H1 (cell line): Measurements from ENCODE around the gene C5orf22. TPM values are rescaled to one million over a fixed set of nuclear protein-coding genes. Genes with fewer than 3 reads are reported as not detected.
A peak's percentile ranks its signal among the peaks of the same experiment; 100 is the strongest.

Experiments
- CTCF ChIA-PET: fragments of 300-600 bp; sonication (Branson Sonifier 250); formaldehyde crosslinking; loops from one replicate; lab custom pipeline; 2021; ENCODE audit not compliant: partially characterized antibody; lab: Charles Lee
- POLR2A ChIA-PET: fragments of 300-600 bp; sonication (Branson Sonifier 250); formaldehyde crosslinking; loops from one replicate; lab custom pipeline; 2021; ENCODE audit warnings: inconsistent platforms; ENCODE audit not compliant: partially characterized antibody; lab: Charles Lee
- DNase-seq, 2 experiments: peaks; one replicate each; pipeline versions ENCODE4 v3.0.0 to v3.0.0-alpha.2; 2010 to 2022; ENCODE audit warnings: low spot score in 2 of 2, low read depth in 1 of 2, mixed read lengths in 1 of 2
- FAIRE-seq: peaks from 2 replicates; lab custom pipeline; 2011; peaks lifted over from hg19 to GRCh38; lab: Jason Lieb, UNC
- H2AFZ ChIP-seq: 2 replicates; pipeline ENCODE4 v1.8.1; 2012; ENCODE audit warnings: low read length, inconsistent platforms
- H2AK5ac ChIP-seq: 2 replicates; pipeline ENCODE4 v1.6.1; 2013; ENCODE audit warnings: low read depth, low read length
- H2BK120ac ChIP-seq: replicated peaks from 2 replicates; pipeline ENCODE3; 2013; ENCODE audit warnings: low read depth, low read length, inconsistent platforms
- H2BK12ac ChIP-seq: 2 replicates; pipeline ENCODE4 v1.6.1; 2013; ENCODE audit warnings: low read depth, low read length
- H2BK15ac ChIP-seq: 2 replicates; pipeline ENCODE4 v1.6.1; 2013; ENCODE audit warnings: low read length
- H2BK20ac ChIP-seq: 2 replicates; pipeline ENCODE4 v1.6.1; 2013; ENCODE audit warnings: low read length
- H2BK5ac ChIP-seq: 2 replicates; pipeline ENCODE4 v1.6.1; 2013; ENCODE audit warnings: low read depth, low read length
- H3K14ac ChIP-seq: 2 replicates; pipeline ENCODE4 v1.6.1; 2013; ENCODE audit warnings: inconsistent platforms; ENCODE audit not compliant: insufficient read length
- H3K18ac ChIP-seq: 2 replicates; pipeline ENCODE4 v1.6.1; 2013; ENCODE audit warnings: low read length; ENCODE audit errors: extremely low read depth
- H3K23ac ChIP-seq: 2 replicates; pipeline ENCODE4 v1.6.1; 2013; ENCODE audit warnings: inconsistent platforms; ENCODE audit not compliant: insufficient read length
- H3K23me2 ChIP-seq: 2 replicates; pipeline ENCODE4 v1.6.1; 2013; ENCODE audit warnings: low read depth, low read length
- H3K27ac ChIP-seq: 2 replicates; pipeline ENCODE4 v1.6.1; 2011; ENCODE audit warnings: low read depth, low read length, inconsistent platforms
- H3K27me3 ChIP-seq, 4 experiments: replicated peaks in 1 of 4; 1 replicate in 1 of 4; 2 replicates in 3 of 4; pipeline versions ENCODE4 v1.6.1 to v1.8.1; 2011 to 2013; ENCODE audit warnings: low read length in 3 of 4, mild to moderate bottlenecking in 3 of 4, inconsistent platforms in 2 of 4, mixed read lengths in 2 of 4, moderate library complexity in 1 of 4; ENCODE audit not compliant: control insufficient read depth in 3 of 4, insufficient read depth in 3 of 4; ENCODE audit errors: extremely low read depth in 1 of 4
- H3K36me3 ChIP-seq, 4 experiments: 2 replicates each; pipeline versions ENCODE4 v1.6.1 to v1.8.1; 2011 to 2013; ENCODE audit warnings: mild to moderate bottlenecking in 4 of 4, low read length in 3 of 4, moderate library complexity in 2 of 4, control low read depth in 1 of 4, inconsistent platforms in 1 of 4; ENCODE audit not compliant: insufficient read depth in 4 of 4, control insufficient read depth in 2 of 4
- H3K4ac ChIP-seq: replicated peaks from 2 replicates; pipeline ENCODE3; 2013; ENCODE audit warnings: low read length, low read depth, mixed read lengths, inconsistent platforms; ENCODE audit not compliant: insufficient read length
- H3K4me1 ChIP-seq, 4 experiments: replicated peaks in 1 of 4; 1 replicate in 1 of 4; 2 replicates in 3 of 4; pipeline versions ENCODE4 v1.6.1 to v1.8.1; 2011 to 2013; ENCODE audit warnings: low read length in 3 of 4, inconsistent platforms in 2 of 4, mixed read lengths in 1 of 4; ENCODE audit not compliant: insufficient read depth in 4 of 4, control insufficient read depth in 3 of 4
- H3K4me2 ChIP-seq, 2 experiments: 2 replicates each; pipeline versions ENCODE4 v1.6.1 to v1.8.1; 2011 to 2013; ENCODE audit warnings: low read depth in 2 of 2, low read length in 2 of 2, control low read depth in 1 of 2, inconsistent platforms in 1 of 2, mild to moderate bottlenecking in 1 of 2; ENCODE audit not compliant: insufficient read depth in 1 of 2
- H3K4me3 ChIP-seq, 4 experiments: fragments of 200-600, 300-600 bp in 1 of 4; sonication (generic), shearing (Covaris generic), sonication (Bioruptor Twin) in 1 of 4; 2 replicates each; pipeline versions ENCODE4 v1.5.1 to v1.8.1; 2011 to 2016; ENCODE audit warnings: low read length in 4 of 4, low read depth in 3 of 4, control low read depth in 2 of 4, inconsistent platforms in 2 of 4, mild to moderate bottlenecking in 2 of 4, mixed read lengths in 1 of 4, moderate library complexity in 1 of 4; ENCODE audit not compliant: insufficient read depth in 2 of 4; ENCODE audit errors: extremely low read depth in 1 of 4
- H3K56ac ChIP-seq: replicated peaks from 2 replicates; pipeline ENCODE3; 2013; ENCODE audit warnings: low read depth, mild to moderate bottlenecking, mixed read lengths, low read length, inconsistent platforms; ENCODE audit not compliant: insufficient read length
- H3K79me1 ChIP-seq: 2 replicates; pipeline ENCODE4 v1.6.1; 2013; ENCODE audit warnings: low read depth, low read length, control low read depth
- H3K79me2 ChIP-seq, 2 experiments: 2 replicates each; pipeline versions ENCODE4 v1.6.1 to v1.8.1; 2012 to 2013; ENCODE audit warnings: low read length in 2 of 2, mild to moderate bottlenecking in 2 of 2, inconsistent platforms in 1 of 2; ENCODE audit not compliant: insufficient read depth in 2 of 2, control insufficient read depth in 1 of 2
- H3K9ac ChIP-seq, 4 experiments: replicated peaks in 1 of 4; 1 replicate in 1 of 4; 2 replicates in 3 of 4; pipeline versions ENCODE4 v1.6.1 to v1.8.1; 2011 to 2013; ENCODE audit warnings: low read depth in 3 of 4, low read length in 3 of 4, control low read depth in 2 of 4, mild to moderate bottlenecking in 2 of 4, moderate library complexity in 2 of 4, inconsistent platforms in 1 of 4; ENCODE audit errors: extremely low read depth in 1 of 4
- H3K9me3 ChIP-seq, 2 experiments: 2 replicates each; pipeline versions ENCODE4 v1.6.1 to v1.8.1; 2012 to 2013; ENCODE audit warnings: mild to moderate bottlenecking in 2 of 2, moderate library complexity in 2 of 2, control low read depth in 1 of 2, inconsistent platforms in 1 of 2, low read depth in 1 of 2, low read length in 1 of 2, mixed read lengths in 1 of 2; ENCODE audit not compliant: insufficient read depth in 2 of 2
- H4K20me1 ChIP-seq, 2 experiments: replicated peaks in 1 of 2; 2 replicates each; pipeline versions ENCODE3 to v1.8.1; 2011 to 2013; ENCODE audit warnings: inconsistent platforms in 2 of 2, low read length in 2 of 2, mild to moderate bottlenecking in 1 of 2; ENCODE audit not compliant: insufficient read depth in 2 of 2, control insufficient read depth in 1 of 2
- H4K5ac ChIP-seq: 2 replicates; pipeline ENCODE4 v1.6.1; 2013; ENCODE audit warnings: low read length, low read depth, mixed read lengths, inconsistent platforms; ENCODE audit not compliant: insufficient read length
- H4K8ac ChIP-seq: 2 replicates; pipeline ENCODE4 v1.8.0; 2013; ENCODE audit warnings: mild to moderate bottlenecking, moderate library complexity, low read length, inconsistent platforms; ENCODE audit not compliant: insufficient read depth; ENCODE audit errors: extremely low read depth
- H4K91ac ChIP-seq: replicated peaks from 2 replicates; pipeline ENCODE3; 2013; ENCODE audit warnings: low read length, mixed read lengths, inconsistent platforms; ENCODE audit not compliant: insufficient read length
- CBX8 ChIP-seq: fragments of 300-800, 300-1000 bp; sonication (generic); IDR thresholded peaks from 2 replicates; pipeline ENCODE4 v1.7.1; 2016; ENCODE audit warnings: low read depth, low read length, borderline replicate concordance
- WGBS, 2 experiments: shearing (Covaris generic) in 1 of 2; methylation state at CpG; one replicate each; pipeline versions ENCODE4 v1.1.6 to v1.1.7; 2013 to 2015; ENCODE audit warnings: low lambda C conversion rate in 2 of 2, mixed read lengths in 2 of 2, inconsistent platforms in 1 of 2, low coverage in 1 of 2, missing lambda C conversion rate in 1 of 2; ENCODE audit not compliant: insufficient replicate concordance in 2 of 2, insufficient coverage in 1 of 2, insufficient read length in 1 of 2; ENCODE audit errors: extremely low coverage in 1 of 2, missing lambda C conversion rate in 1 of 2; 5-methylcytosine and 5-hydroxymethylcytosine counted together
- polyA plus RNA-seq, 7 experiments: library from polyadenylated mRNA; depleted of rRNA in 3 of 7; stranded (reverse) in 5 of 7; unstranded in 2 of 7; fragments of >200 nt in 5 of 7; fragments of 200-250 nt in 2 of 7; gene quantifications; 1 replicate in 5 of 7; 2 replicates in 1 of 7; 4 replicates in 1 of 7; pipeline versions ENCODE4 v1.2.1 to v1.2.3, GENCODE V29; 2011 to 2013; ENCODE audit warnings: missing spikeins in 2 of 7, mixed read lengths in 2 of 7
- total RNA-seq: library from RNA; stranded (reverse); fragmentation: NEBNext Ultra II Directional; extraction: Animal tissue kit (Norgen Biotek cat#: 25700); gene quantifications from 2 replicates; pipeline ENCODE4 v1.2.1, GENCODE V29; 2021

The C5orf22 gene
- total and polyA plus RNA-seq, 2 of the 8 experiments (the other 6 are each of a cell fraction or from before 2014, with no cell fraction given) = 19.6 to 36.2 TPM

DNA sequence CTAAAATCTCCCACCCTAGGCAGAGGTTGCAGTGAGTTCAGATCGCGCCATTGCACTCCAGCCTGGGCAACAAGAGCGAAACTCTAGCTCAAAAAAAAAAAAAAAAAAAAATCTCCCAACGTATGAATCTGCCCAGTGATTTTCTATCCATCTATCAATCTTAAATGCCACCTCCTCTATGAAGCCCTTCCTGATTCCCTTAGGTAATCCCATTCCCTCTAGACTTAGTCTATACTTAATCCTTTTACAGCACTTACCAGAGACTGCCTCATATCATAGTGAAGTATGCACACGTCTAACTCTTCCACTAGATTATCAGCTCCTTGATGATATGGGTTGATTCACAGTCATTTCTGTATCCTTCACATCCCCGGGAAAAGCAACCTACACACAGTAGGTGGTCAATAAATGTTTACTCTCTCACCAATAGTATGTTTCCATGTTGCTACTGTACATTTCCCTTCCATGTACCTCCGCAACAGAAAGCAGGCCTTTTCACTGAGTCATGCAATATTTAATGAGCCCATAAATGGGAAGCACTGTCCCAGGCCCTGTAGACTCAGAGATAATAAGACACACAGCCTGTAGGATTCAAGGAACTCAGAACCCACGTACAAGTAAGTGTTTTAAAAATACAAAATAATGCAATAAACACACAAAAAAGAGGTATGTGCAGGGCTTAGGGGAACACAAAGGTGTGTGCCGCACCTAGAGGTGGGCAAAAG lies 1.4 kb upstream of the C5orf22 start:
- Histone ChIP-seq H3K56ac (no peak overlapping the region), H2BK5ac (no peak overlapping the region), H4K91ac (no peak overlapping the region), H4K20me1 (peaks cover 0 to 2% of the 10 kb centered on the region in 2 experiments), H2BK15ac (no peak overlapping the region), H2AFZ (no peak overlapping the region), H4K5ac (no peak overlapping the region), H3K4ac (no peak overlapping the region), H3K23me2 (peaks cover 5% of the 10 kb centered on the region), H3K4me1 (peaks cover 0 to 8% (median 3%) of the 10 kb centered on the region in 4 experiments; a peak in 3 of 7 replicates), H3K27me3 (no peaks in the 10 kb centered on the region), H3K4me2 (peak overlapping the region; percentile 74 to 81)
- 84% methylated on average over 9 of the region's 9 CpGs; no CpG with 5 or more reads in 1 of the 2 experiments for WGBS, 2 experiments
- FAIRE-seq (no peak), DNase-seq (no peak)
- ChIA-PET CTCF (interaction anchor here (0.6 to 1.2 kb wide), 4 partner anchors 109 to 959 kb away, joined by 3 to 7 read pairs (median 3); no protein-coding TSS in a partner anchor), POLR2A (interaction anchor here (0.6 to 2.0 kb wide), 3 partner anchors 11 to 220 kb away, joined by 3 to 6 read pairs (median 3); no protein-coding TSS in a partner anchor)
- no peak for TF ChIP-seq CBX8
- TF ChIP-seq, all 59 proteins: peak for 0
- H3K14ac ChIP-seq = no peak overlapping the region
- H3K79me1 ChIP-seq = peaks cover 4% of the 10 kb centered on the region; the same call in 1 of the 2 replicates
- no peak overlapping the region for H2BK12ac ChIP-seq
- H3K18ac ChIP-seq = no peak overlapping the region
- H4K8ac ChIP-seq = no peak overlapping the region
- H3K9me3 ChIP-seq = no peaks in the 10 kb centered on the region
- peaks cover 11 to 35% of the 10 kb centered on the region in 2 experiments for H3K79me2 ChIP-seq
- peak overlapping the region; percentile 10 to 92 (median 76) for H3K9ac ChIP-seq
- no peak overlapping the region for H3K23ac ChIP-seq
- H3K4me3 ChIP-seq = peak overlapping the region; percentile 84 to 96 (median 94); a peak in 7 of 8 replicates
- H2BK20ac ChIP-seq = no peak overlapping the region
- H2BK120ac ChIP-seq = no peak overlapping the region
- H3K36me3 ChIP-seq = peaks cover 14 to 50% (median 30%) of the 10 kb centered on the region in 4 experiments
- H3K27ac ChIP-seq = no peak overlapping the region
- no peak overlapping the region for H2AK5ac ChIP-seq
